Measurements from ENCODE around the gene PDE4DIP.
"Not testable (repeated sequence)": the region's sequence is repeated elsewhere in the genome, so short reads cannot be mapped to it uniquely, and the experiment has no call there.

The PDE4DIP gene

DNA sequence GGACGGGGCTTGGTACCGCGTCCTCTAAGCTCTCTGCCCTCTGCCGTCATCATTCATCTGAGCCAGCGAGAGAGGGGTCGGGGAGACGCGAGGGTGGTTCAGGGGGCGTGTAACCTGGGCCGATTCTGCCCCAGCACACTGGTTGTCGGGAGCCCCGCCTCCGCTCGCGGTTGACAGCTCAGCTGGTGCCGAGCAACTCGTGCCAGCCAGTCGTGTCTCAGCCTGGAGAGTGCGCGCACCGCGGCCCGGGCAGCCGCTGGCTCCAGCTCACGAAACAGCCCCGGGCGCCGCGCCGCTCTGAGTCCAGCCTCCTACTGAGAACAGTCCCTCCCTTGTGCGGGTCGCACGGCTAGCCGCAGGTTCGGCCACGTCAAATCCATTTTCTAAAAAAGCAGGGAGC, at the start of gene PDE4DIP:
TSS of gene PDE4DIP (plus strand) at position 209 of the 400 bp plus-strand sequence. CDS start 347 bp downstream, outside the sequence.
- DNase-seq (ENCODE audit: low read depth, low spot score) = not testable (repeated sequence)

DNA sequence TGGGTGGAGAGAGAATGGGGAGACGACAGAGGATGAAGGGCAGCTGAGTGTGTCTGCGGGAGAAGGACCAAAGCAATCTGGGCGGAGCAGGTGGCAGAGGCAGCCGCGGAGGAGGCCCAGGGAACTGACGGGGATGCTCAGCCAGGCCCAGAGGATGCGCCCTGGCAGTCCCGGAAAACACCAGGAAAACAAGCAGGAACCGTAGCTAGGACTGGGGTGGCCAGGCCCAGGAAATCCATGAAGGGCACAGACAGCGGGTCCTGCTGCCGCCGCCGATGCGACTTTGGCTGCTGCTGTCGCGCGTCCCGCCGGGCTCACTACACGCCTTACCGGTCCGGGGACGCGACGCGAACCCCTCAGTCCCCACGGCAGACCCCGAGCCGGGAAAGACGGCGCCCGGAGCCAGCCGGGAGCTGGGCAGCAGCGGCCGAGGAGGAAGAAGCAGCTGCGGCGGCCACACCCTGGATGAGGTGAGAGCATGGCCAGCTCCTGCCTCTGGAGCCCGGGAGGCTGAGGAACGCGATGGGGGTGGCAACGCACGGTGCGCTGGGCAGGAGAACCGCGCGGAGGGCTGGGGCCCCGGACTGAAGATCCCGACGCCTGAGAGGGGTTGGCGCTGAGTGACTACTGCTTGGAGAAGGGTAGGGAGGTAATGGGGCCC, 35.8 kb upstream of the PDE4DIP start:
- not testable (repeated sequence) for DNase-seq (ENCODE audit: low read depth, low spot score)

DNA sequence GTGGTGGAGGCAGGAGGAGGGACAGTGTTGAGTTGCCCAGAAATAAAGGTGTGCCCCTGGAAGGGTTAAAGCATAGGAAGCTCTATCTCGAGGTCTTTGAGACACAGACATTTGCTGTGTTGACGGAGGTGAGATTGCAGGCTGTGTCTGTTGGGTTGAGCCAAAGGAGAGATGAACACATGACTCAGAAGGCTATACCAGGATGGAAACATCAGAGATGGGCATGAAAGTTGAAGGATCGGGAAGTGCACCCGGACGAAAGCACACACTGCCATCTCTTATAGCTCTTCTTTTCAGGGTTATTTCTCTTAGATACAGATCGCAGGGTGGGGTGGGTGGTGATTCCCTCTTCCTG, 35.3 kb upstream of the PDE4DIP start:
- DNase-seq (ENCODE audit: low read depth, low spot score) = not testable (repeated sequence)

DNA sequence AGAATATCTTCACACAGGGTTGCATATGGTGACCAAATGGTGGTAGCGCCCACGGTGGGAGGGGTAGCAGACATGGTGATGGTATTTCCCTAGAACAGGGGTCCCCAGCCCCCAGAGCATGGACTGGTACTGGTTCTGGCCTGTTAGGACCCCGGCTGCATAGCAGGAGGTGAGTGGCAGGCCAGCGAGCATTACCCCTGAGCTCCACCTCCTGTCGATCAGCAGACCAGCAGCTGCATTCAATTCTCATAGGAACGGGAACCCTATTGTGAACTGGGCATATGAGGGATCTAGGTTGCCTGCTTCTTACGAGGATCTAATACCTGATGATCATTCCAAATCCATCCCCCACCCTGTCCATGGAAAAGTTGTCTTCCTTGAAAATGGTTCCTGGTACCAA, 22.0 kb upstream of the PDE4DIP start:
- DNase-seq (ENCODE audit: low read depth, low spot score) = not testable (repeated sequence)

DNA sequence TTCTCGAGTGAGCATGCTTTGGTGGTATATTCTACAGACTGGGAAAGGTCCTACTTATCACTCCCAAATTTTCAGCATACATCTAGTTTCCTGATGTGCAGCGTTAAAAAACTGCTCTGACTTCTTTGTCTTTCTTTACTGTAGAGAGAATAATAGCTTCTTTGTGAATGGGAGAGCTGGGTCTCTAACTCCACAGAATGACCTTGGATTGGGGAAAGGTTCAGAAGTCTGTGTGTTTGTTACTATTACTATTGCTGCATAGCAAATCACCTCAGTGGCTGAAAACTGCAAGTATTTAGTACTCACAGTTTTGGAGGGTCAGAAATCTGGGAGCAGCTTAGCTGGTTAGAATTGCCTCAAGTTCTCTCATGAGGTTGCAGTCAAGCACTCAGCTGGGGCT, 20.4 kb upstream of the PDE4DIP start:
- not testable (repeated sequence) for DNase-seq (ENCODE audit: low read depth, low spot score)

DNA sequence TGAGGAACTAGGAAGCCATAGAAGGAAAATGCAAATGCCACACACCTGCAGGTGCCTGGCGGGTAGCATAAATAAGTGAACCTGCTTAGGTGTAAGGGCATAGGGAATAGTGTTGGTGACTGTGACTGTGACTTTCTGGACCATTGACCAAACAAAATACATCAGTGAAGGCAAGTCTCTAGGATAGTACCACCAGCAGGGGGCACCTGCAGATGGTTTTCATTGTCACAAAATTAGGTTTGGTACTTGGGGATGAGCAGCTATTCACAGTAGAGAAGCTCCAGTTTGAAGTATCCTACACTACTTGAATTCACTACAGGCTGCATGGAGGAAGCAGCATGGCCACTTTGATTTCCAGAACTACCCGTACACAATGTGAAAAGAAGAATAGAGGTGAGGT, 19.2 kb upstream of the PDE4DIP start:
- DNase-seq (ENCODE audit: low read depth, low spot score) = not testable (repeated sequence)

DNA sequence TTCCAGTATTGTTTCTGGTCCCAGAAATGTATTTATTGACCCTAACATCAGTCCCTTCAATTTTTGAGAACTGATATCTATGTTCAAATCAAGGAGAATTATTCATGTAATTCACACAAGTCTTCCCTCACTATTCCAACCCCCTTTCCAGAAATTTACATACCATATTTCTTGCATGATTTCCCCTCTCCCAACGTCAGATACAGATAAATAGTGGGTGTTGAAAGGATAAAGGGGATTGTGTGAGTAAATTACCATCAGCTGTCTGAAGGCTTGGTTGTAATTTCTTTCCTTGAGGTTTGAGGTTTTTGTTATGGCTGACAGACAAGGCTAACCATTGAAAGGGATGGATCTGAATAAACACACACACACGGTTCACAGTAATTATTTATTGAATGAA, 15.7 kb upstream of the PDE4DIP start:
- not testable (repeated sequence) for DNase-seq (ENCODE audit: low read depth, low spot score)

DNA sequence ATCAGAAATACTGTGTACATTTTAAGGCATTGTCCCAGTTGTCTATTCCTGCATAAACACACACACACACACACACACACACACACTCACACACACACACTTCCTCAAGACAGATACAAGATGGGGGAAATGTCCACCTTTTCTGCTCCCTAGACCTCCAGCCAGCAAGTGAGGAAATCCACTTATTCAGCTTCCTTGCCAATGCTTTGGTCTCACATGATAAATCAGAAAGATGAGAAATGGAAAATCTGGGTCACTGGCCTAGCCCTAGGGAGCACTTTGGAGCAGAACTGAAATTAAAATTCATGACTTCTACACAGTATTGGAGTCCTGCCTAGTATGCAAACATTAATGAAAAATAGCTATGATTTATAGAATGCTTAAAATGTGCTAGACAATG, 15.3 kb upstream of the PDE4DIP start:
- DNase-seq (ENCODE audit: low read depth, low spot score) = not testable (repeated sequence)

DNA sequence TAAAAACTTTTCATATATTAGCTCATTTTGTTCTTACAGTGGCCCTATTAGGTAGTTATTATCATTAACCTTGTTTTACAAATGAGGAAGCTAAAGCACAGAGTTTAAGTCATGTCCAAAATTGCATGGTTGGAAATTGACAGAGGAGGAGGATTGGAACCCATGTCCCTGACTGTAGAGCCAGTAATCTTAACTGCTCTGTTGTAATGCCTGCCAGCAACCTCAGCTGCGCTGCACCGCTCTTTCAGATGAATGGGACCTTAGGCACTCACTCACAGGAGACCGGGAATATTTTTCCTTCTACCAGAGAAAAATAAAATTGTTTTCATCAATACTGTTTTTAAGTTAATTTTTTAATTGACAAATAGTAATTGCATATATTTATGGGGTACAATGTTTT, 14.9 kb upstream of the PDE4DIP start:
- not testable (repeated sequence) for DNase-seq (ENCODE audit: low read depth, low spot score)

DNA sequence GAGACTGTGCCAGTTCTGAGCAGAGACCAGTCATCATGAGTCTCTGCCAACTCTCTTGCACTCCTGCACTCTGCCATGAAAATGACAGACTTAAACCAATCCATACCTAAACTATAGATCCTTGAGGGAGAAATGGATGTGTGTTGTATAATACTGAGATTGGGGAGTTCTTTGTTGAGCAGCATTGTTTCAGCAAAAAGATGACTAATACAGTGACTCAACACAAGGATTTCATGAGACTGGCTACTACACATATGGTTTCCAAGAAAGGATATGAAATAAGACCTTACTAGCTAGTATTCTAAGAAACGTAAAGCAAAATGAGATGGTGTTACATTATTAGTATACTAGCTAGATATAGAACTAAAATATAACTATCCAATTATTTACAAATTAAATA, 3.0 kb upstream of the PDE4DIP start:
- not testable (repeated sequence) for DNase-seq (ENCODE audit: low read depth, low spot score)

DNA sequence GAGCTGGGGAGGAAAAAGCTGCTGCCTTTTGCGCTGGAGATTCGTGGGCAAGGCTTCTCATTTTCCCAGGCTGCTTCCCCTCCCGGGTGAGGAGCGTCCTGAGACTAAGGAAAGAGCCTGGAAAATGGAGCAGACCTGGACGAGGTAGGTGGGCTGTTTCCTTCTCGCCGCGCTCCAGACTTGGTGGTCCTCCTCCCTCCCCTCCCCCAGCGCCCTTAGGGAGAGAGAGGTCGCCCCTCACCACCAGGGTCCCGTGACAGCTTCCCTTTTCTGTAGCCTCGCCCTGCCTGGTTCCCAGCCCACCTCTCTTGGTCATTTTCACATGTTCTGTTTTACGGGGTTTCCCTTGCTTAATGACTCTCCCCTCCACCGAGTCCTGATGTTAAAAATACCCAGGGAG, 423 bp downstream of the PDE4DIP start:
- not testable (repeated sequence) for DNase-seq (ENCODE audit: low read depth, low spot score)

DNA sequence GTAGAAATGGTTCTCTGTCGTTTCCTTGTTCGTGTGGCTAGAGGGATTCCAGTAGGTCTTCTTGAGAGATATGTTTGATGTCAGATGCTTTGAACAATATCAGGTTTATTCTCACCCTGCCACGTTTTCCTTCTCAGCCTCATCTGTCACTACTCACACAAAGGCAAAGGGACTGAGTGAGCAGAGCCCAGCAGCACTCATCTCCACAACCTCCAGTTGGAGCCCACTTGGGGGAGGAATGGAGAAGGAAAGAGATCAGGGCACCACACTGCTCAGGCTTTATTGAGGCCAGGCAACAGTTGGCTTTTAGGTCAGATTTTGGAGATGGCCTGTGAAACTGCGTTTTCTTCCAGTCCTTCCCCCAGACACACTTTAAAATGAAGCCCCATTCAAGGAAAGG, 840 bp downstream of the PDE4DIP start:
- not testable (repeated sequence) for DNase-seq (ENCODE audit: low read depth, low spot score)

DNA sequence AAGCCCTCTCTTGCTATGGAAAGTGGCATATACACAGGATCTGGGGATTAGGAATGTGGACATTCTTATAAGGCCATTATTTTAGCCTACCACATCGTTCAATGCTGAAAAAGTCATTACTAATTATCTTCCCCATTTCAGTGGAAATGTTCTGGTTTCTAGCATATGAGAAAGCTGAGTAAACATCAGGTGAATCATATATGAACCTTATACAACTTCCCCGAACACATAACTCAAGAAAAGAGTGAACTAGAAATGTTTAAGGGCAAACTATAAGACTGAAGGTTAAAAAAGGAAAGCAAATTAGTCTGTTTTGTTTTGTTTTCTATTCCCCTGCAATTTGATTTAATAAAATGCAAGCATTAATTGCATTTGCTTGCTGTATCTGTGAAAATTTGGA, 6.1 kb downstream of the PDE4DIP start:
- DNase-seq (ENCODE audit: low read depth, low spot score) = not testable (repeated sequence)

DNA sequence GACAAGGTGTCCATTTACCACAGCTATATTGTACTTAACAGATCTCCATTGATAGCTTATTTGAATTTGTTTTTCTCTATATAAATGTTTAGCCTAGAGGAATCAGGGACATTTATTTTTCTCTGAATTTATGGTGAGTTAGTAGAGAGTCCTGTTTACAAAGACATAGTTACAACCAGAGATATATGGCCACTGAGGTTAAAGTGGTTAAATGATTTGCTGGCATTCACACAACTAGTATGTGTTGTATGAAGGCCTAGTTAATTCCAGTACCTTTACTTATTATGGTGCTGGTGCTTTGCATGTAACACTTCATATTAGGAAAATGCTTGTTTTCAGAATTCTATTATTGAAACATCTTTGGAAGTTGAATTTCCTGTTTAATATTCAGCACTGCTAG, 6.6 kb downstream of the PDE4DIP start:
- DNase-seq (ENCODE audit: low read depth, low spot score) = not testable (repeated sequence)

DNA sequence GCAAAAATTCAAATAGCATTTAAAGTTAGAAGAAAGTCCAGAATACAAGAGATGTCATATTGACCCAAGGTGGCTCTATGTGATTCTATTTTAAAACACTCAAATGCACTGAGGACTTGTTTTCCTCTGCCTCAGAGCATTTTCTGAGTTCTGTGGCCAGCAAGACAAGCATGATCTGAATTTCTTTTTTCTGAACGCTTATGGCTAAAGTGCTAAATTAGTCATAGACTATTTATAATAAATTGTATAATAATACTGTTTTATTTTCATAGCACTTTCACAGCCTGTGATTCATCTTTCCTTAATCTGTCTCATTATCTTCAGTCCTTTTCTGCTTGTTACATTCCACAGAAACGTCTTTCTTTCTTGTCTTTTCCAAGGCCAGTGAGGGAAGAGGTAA, 7.5 kb downstream of the PDE4DIP start:
- DNase-seq (ENCODE audit: low read depth, low spot score) = not testable (repeated sequence)

DNA sequence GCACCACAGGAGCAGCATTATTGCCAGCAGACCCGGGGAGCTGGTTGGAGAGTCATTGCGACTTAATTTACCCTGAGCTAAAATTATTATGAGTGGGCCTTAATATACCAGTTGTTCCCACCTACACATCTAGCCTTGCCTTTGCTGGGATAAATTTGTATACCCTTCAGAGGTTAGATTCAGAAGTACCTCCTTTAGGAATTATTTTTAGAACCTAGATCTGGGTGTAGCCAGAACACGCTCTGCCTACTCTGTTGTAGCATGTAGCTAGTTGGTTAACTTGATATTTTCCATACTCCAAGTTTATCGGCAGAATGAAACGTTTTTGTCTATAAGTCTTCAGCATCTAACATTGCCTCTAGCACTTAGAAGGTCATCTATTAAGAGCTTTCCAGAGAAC, 9.1 kb downstream of the PDE4DIP start:
- not testable (repeated sequence) for DNase-seq (ENCODE audit: low read depth, low spot score)

DNA sequence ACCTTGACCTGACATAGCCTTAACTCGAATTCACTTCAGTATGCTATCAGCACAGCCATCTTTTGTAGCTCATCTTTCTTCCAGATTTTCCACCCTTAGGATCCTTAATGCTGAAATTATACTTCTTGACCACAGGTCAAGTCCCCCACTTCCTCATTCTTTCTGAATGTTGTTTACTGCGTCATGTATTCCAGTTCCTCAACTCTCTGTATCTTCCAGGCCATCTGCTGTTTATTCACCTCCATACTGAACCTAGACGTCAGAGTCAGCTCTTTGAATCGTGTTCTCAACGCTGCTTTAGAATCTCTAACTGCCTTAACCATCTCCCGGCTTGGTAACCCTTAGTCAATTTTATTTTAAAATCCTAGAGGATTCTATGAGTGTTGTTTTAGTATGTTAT, 9.8 kb downstream of the PDE4DIP start:
- DNase-seq (ENCODE audit: low read depth, low spot score) = not testable (repeated sequence)

DNA sequence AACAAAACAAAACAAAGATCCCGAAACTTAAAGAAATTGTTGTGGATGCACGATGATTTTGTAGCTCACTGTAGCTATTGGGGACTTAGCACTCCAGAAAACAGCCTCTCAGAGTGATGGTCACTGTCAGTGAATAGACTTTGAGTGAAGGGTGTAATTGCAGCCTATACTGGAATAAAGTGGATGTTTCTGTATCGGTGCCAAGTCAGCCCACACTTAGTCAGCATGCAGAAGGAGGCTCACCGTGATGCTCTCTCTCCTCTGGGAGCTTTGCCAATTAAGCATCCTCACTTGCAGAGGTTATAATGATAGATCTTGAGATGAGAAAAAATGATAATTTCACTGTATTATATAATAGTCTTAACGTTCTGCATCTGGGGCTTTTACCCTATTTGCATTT, 11.1 kb downstream of the PDE4DIP start:
- not testable (repeated sequence) for DNase-seq (ENCODE audit: low read depth, low spot score)

DNA sequence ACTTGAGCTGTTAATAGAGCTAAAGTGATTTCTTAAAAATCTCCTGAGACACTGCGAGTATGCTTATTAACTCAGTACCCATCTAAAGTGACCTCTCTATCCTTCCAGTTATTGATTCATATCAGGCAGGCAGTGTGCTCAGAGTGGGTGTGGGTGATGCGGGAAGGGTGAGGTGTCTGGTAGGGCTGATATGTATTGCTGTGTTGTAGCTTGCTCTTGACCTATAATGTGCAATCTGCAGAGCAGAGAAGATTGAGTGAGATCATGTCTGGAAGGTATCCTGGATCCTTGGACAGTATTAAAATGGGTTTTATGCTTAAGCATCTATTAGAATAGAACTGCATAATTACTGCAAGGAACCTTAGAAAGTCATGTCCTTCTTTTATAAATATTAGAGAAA, 15.8 kb downstream of the PDE4DIP start:
- DNase-seq (ENCODE audit: low read depth, low spot score) = not testable (repeated sequence)

DNA sequence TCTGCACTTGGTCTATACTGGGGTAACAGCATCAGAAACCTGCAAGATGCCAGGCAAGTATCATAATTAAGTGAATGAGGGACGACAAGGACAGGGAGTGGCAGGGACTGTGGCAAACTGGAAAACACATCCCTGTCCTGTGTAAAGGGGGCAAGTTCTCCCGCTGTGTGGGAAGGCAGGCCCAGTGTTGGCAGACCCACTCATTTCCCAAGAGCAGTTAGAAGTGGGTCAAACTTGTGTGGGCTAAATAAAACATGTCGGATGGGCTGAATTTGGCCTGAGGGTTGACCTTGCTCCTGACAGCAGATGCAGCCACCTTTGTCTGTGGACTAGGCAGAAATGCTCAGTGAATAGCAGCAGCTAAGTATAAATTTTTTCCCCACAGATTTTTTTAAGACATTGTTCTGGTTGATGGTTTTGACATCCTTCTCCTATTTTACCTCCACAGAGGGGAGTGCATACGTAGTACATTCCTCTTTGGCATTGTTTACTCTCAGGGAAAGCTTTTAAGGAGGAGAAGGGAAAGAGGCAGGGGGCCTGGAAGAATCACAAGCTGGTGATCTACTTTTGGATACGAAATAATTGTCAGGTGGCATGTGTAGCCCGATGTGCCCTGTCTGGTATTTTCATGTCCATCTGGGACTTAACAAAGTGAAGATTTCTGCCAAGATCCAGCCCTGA, 16.5 kb downstream of the PDE4DIP start:
- not testable (repeated sequence) for DNase-seq (ENCODE audit: low read depth, low spot score)

DNA sequence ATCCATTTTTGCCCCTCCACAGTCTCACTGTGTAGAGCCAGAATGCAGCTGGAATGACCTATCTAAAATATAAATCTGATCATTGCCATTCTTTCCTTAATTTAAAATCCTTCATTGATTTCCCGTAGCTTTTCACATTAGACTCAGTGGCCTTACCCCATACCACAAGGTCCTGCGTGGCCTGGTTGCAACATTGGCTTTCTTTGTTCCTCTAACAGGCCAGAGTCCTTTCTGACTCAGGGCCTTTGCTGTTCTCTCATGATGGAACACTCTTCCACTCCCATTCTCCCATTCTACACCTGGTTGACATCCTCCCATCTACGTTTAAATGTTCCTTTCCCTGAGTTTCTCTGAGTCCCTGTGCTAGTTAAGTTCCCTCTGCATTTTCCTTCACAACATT, 18.4 kb downstream of the PDE4DIP start:
- not testable (repeated sequence) for DNase-seq (ENCODE audit: low read depth, low spot score)

DNA sequence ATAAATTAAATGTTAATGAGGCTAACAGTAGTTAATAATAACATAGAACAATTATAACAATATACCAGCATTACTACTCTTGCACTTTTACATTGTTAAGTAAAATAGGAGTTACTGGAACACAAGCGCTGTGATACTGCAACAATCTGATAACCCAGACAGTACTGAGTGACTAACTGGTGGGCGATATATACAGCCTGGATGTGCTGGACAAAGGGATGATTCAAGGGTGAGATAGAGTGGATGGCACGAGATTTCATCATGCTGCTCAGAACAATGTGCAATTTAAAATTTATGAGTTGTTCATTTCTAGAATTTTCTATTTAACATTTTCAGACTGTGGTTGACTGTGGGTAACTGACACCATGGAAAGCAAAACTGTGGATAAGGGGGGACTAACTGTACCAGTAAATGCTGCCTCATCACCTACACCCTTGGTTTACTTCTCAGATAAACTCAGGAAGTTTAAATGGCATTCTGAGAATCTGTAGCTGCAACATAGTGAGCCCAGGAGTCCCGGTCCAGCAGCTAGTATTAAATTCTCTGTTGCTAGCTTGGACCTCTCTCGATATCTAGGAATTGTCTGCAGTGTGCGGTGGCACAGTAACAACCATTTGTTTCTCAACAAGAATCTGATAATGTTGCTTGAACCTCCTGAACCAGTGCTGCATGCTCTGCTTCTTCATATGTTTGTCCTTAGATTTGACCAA, 24.9 kb downstream of the PDE4DIP start:
- DNase-seq (ENCODE audit: low read depth, low spot score) = not testable (repeated sequence)

DNA sequence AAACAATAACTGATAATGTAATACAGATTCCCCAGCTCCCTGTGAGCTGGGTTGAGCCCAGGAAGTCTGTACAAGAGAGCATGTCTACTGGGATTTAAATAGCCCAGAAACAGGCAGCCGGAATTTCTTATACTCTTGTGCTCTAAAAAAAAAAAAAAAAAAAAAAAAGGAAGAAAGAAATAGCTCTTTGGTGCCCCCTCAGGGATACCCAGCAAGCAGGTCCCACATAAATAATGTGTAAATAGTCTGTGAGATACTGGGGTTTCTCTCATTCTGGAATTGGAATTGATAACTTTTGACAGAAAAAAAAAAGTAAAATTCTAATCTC, 25.4 kb downstream of the PDE4DIP start:
- DNase-seq (ENCODE audit: low read depth, low spot score) = not testable (repeated sequence)

All from smooth muscle cell of the brain vasculature (primary cell).